DMS114 treated with DMSO at 0.1 percent for 48 hours (cell line): ENCODE data around the gene IGSF9.

Experiments used
- DNase-seq: peaks from one replicate; lab custom pipeline; 2025; ENCODE audit not compliant: unreplicated experiment; lab: John Stamatoyannopoulos, UW

The IGSF9 gene

DNA sequence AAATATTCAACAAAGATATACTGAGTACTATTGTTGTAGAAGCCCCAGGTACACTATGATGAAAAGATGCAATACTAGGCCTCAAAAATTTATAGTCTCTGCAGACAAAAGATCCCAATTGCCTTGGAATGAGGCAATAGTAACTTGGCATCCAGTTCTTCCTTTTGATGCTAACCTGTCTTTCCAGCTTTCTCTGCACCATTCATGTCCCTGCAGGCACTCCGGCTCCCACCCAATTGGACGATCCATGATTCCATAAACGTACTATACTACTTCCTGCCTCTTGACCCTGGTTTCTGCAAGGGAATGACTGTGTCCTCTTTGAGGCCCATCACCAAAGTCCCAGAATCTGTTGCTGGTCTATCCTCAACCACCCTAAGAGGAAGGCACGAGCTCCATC lies 12.1 kb downstream of the IGSF9 start:
- DNase-seq: no peak

DNA sequence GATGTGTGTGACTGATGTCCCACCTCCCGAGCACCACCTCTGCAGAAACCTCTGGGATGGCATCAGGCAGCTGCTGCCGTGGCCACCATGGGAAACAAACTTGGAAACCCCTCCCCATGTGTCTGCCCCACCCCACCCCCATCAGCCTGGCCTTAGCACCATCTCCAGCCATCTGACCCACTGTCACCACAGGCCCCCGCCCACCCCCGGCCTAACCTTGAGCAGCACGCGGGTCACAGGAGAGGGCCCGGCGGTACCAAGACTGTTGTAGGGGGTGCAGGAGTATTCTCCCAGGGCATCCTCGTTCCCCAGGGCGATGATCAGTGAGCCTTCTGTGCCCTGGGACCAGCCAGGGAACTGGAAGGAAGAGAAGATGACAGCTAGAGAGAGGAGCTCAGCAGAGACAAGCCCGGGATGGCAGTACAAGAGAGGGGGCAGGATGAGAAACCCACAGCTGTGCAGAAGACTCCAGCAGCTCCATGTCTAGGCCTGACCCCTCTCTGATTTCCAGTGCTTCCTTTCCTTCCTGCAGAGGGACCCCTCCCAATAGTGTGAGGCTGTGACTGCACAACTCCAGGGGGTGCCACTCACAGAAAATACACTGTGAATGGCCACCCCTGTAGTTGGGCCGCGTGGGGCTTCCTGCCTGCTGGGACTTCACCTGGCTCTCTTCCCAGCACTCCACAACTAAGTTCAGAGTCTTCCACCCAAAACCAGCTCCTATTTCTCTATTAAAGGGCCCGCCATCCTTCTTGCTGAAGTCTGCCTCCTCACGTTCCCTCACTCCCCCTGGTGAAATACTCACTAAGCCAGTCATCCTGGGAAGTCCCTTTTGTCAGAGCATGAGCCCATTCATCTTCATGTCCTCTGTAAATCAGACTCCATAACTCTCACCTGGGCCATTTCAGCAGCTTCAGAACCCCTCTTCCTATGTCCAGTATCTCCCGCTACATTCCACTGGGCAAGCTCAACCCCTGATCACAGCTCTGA lies 12.8 kb downstream of the IGSF9 start:
- no peak for DNase-seq

- DNase-seq: no peak
Observed at GRCh38 chr1:159931795-159932173, 13.6 kb downstream of the IGSF9 start.

- no peak for DNase-seq
Observed at GRCh38 chr1:159931101-159931794, 14.2 kb downstream of the IGSF9 start.

- no peak for DNase-seq
Observed at GRCh38 chr1:159930634-159931033, 14.8 kb downstream of the IGSF9 start.

- DNase-seq: no peak
Observed at GRCh38 chr1:159930216-159930615, 15.2 kb downstream of the IGSF9 start.

- DNase-seq: no peak
Observed at GRCh38 chr1:159929155-159930051, 16.0 kb downstream of the IGSF9 start.

DNA sequence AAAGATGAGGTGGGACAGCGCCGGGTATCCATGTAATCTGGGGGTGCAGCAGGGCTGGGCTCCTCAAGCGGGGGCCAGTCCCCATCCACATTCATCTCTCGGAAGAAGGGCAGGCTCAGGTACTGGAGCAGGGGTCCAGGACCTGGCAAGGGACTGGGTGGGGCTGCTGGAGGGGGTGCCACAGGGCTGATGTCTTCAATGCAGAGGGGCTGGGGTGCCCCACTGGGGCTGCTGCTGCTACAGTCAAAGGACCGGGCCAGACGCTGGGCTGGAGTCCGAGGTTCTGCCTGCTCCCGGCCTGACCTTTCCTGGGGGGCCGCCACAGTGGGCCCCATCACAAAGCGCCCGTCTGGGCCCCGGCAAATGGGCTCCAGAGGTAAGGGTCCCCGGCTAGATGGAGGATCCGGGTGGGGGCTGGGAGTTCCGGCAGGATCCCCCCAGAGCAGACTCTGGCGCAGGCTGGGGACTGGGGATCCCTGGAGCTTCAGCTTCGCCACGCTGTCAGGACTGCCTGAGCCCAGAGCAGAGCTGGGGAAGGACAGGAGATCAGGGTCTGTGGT lies 16.8 kb downstream of the IGSF9 start:
- no peak for DNase-seq

DNA sequence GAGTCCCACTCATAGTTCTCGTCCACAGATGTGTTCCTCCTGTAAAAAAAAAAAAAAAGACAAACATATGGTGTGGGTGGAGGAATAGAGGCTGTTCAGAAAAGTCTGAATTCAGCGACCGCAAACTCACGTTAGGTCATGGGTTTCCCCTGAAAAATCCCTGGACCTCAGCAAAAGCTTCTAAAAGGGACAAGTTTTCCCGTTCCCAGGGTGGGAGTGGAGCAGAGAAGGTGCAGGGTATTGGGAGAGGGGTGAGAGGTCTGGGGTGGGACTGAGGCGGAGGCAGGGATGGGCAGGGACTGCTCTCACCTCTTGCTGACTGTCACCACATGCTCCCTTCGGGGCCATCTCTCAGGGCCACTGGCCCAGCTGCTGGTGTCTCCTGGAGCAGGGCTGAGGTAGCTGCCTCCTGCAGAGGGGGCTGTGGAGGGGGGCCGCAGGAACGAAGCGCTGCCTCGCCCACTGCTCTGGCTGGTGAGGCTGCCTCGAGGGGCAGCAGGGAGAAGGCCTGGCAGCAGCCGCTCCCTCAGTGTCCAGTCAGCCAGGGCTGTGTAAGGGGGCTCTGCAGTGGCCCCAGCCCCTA lies 17.5 kb downstream of the IGSF9 start:
- DNase-seq: no peak

GRCh38 chr1:159927211-159927848 lies 18.1 kb downstream of the IGSF9 start:
- no peak for DNase-seq

- DNase-seq: no peak
Observed at GRCh38 chr1:159925719-159926078, 19.7 kb downstream of the IGSF9 start.

GRCh38 chr1:159924791-159925718 lies 20.4 kb downstream of the IGSF9 start, which contains the start of gene TAGLN2:
Gene TAGLN2, minus strand, starts transcription at chr1:159925507. Its CDS starts 4,998 bp downstream, at chr1:159920509.
- DNase-seq: peak; percentile 87

GRCh38 chr1:159924025-159924790 lies 21.2 kb downstream of the IGSF9 start:
- DNase-seq: no peak

- DNase-seq: no peak
Observed at GRCh38 chr1:159923203-159924024, 22.0 kb downstream of the IGSF9 start.

DNA sequence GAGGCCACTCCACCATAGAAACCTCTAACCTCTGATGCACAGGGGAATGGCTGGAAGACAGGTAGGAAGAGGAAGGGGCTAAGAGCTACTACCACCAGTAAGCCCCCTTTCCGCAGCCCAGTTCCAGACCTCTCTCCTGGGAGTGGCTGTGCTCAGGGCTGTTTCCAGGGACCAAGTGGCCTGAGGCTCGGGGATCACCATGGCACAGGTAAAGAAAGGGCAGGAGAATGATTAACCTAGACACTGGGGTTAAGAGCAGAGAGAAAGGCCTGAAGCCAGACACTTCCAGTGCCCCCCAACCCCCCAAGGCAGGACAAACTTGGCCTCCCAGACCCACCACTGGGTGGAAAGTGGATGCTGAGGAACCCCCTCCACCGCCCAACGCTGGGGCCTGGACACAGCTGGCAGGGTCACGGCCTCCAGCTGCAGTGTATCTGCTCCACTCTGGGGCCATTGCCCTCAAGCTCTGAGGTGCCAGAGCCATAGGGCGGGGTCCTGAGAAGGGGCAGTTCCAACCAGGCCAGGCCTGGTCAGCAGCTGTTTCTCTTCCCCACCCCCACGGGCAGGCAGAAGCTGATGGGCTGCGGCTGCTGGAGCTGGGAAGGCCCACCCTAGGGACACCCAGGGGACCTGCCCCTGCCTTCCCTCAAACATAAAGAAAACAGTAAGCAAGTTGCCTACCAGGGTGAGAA lies 22.8 kb downstream of the IGSF9 start:
- no peak for DNase-seq

DNA sequence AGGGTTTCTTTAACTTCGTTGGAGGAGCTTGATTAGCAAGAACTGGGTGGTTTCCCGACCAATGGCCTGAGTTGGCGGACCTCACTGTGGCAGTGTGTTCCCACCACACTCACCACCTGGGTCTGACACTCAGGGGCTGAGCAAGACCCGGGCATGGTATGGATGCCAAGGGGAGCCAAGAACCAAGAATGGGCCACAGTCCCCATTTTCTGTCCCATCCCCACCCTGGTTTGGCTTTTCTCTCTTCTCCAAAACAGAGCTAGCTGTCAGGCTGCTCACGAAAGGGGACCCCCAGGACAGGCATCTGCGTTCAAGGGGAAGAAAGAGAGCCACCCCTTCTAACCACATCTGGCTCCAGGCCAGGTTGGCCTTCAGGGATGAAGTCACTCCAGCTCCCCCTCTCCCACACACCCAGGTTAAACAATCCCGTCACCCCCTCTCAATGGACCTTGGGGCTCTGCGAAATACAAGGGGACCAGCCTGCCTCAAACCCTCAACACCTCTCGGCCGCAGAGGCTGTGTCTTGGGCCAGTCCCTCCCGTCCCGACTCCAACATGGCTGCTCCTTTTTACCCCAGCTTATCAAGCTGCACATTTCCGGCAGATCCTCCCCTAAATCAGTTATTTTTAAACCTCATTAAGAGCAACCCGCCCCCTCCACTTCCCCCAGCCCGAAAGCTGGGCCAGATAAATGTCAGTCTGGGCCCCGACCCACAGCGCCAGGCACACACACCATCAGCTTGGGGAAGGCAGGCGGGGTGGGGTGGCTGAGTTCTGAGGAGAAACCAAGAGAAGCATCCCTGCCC lies 23.5 kb downstream of the IGSF9 start:
- no peak for DNase-seq
